Activated naive CD4-positive, alpha-beta T cell treated with anti-CD3 and anti-CD28 coated beads for 36 hours (primary cell): ENCODE data around the gene HOXD8. TPM values are rescaled to one million over a fixed set of nuclear protein-coding genes. Genes with fewer than 3 reads are reported as not detected.
A peak's percentile ranks its signal among the peaks of the same experiment; 100 is the strongest.

ENCODE experiments used
- CTCF ChIA-PET: fragments of 350-600 bp; sonication (Branson Sonifier 250); formaldehyde crosslinking; loops from one replicate; lab custom pipeline; 2021; ENCODE audit warnings: antibody characterized with exemption; lab: Charles Lee
- DNase-seq: peaks from one replicate; pipeline ENCODE4 v3.0.0-alpha.2; 2020
- H3K27ac Mint-ChIP-seq: one replicate; pipeline ENCODE4 v1.8.0; 2021; ENCODE audit warnings: mild to moderate bottlenecking, mixed read lengths
- H3K27me3 Mint-ChIP-seq: one replicate; pipeline ENCODE4 v1.8.0; 2021; ENCODE audit warnings: low read depth, mixed read lengths
- H3K36me3 Mint-ChIP-seq: one replicate; pipeline ENCODE4 v1.8.0; 2021; ENCODE audit warnings: low read depth, mixed read lengths
- H3K4me1 Mint-ChIP-seq: one replicate; pipeline ENCODE4 v1.8.0; 2021; ENCODE audit warnings: low read depth, mixed read lengths
- H3K4me3 Mint-ChIP-seq: one replicate; pipeline ENCODE4 v1.8.0; 2021; ENCODE audit warnings: mild to moderate bottlenecking, moderate library complexity, mixed read lengths
- H3K9me3 Mint-ChIP-seq: one replicate; pipeline ENCODE4 v1.8.0; 2021; ENCODE audit warnings: mixed read lengths
- intact Hi-C: fragments of 100-400 bp; cut with micrococcal nuclease; formaldehyde crosslinking; loops from one replicate; pipeline ENCODE4 v1.15.1; 2023
- total RNA-seq, 2 experiments: library from RNA; stranded (reverse); gene quantifications; one replicate each; pipeline ENCODE4 v1.2.3, GENCODE V29; 2021

The HOXD8 gene
- total RNA-seq, 2 experiments from 2014 or later: not detected

DNA sequence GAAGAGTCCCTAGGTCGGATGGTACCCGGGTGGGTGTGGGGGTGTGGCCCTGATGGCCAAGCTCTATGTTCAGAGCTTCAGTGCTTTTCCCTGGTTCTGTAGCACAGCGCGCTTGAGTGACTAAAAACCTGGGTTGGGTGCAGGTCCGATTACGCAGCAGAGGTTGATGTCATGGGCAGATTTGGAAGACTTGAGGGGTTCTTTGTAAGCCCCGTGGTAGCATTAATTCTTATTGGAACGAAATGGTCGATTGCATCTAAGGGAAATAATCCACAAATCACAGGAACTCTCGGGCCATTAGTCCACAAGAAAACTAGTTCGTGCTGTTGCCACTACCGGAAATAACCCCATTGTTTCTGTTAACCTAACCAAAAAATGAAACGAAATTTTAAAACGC lies 9.0 kb downstream of the HOXD8 start:
- CTCF ChIA-PET: interaction anchor here (0.9 to 5.3 kb wide), 8 partner anchors 9 to 416 kb away, joined by 3 to 93 read pairs (median 7); no protein-coding TSS in a partner anchor
- peaks cover 26% of the 10 kb centered on the region for H3K4me1 Mint-ChIP-seq
- DNase-seq: no peak
- H3K36me3 Mint-ChIP-seq: peaks cover 3% of the 10 kb centered on the region
- peaks cover 5% of the 10 kb centered on the region for H3K9me3 Mint-ChIP-seq
- peaks cover 86% of the 10 kb centered on the region for H3K27me3 Mint-ChIP-seq
- intact Hi-C loops: loop anchor here (1.0 kb wide), 1 partner anchor 8 kb away; no protein-coding TSS in a partner anchor
- no peak overlapping the region for H3K27ac Mint-ChIP-seq
- H3K4me3 Mint-ChIP-seq: no peak overlapping the region

GRCh38 chr2:176138923-176139660 lies 9.6 kb downstream of the HOXD8 start:
- Mint-ChIP-seq H3K27me3 (peaks cover 85% of the 10 kb centered on the region), H3K4me1 (peaks cover 26% of the 10 kb centered on the region), H3K9me3 (peaks cover 5% of the 10 kb centered on the region), H3K4me3 (no peak overlapping the region), H3K36me3 (peaks cover 3% of the 10 kb centered on the region), H3K27ac (no peak overlapping the region)
- intact Hi-C loops: loop anchor here (1.0 kb wide), 1 partner anchor 9 kb away; no protein-coding TSS in a partner anchor
- CTCF ChIA-PET: interaction anchor here (0.7 to 5.3 kb wide), 13 partner anchors 9 to 515 kb away, joined by 3 to 93 read pairs (median 5); no protein-coding TSS in a partner anchor
- DNase-seq: no peak

DNA sequence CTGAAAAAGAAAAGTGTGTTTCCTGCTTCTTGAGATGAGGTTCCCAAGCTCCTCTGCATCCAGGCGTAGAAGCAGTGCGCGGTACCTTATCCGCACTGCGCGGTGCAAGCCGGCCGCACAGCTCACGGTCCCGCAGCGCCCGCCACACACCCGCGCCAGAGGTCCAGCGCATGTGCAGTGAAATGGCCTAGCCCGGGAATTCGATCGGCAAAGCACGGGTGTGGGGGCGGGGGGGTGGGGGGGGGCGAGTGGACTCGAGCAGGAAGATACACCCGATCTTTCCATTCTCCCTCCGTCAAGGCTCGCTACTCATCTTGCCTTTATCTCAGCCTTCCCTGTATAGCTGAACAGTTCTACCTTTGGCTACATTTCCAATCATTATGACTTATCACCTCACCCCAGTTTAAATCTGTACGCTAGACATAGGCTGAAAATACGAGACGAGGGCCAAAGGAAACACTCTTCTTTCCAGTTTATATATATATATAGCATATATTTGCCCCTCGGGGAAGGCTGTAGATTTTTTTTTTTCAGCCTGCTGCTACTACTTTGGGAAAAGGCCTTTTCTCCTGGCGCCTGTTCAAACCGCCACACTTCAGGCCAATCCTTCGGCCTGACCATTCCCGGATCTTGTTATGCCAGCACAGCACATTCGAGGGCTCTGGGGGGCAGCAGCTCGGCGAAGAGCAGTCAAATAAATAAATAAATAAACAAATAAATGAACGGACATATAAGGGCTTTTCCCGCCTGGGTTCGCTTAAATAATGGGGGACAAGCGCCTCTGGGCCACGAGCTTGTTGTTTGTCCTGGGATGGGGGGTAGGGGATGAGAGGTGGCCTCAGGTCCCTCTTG lies 10.4 kb downstream of the HOXD8 start:
- Mint-ChIP-seq H3K4me1 (peaks cover 26% of the 10 kb centered on the region), H3K36me3 (peaks cover 3% of the 10 kb centered on the region), H3K4me3 (no peak overlapping the region), H3K9me3 (peaks cover 5% of the 10 kb centered on the region), H3K27me3 (peaks cover 83% of the 10 kb centered on the region), H3K27ac (no peak overlapping the region)
- intact Hi-C loops: loop anchor here (1.0 kb wide), 5 partner anchors 193 to 512 kb away; no protein-coding TSS in a partner anchor
- DNase-seq: no peak
- CTCF ChIA-PET: interaction anchor here (0.6 to 5.3 kb wide), 29 partner anchors 8 to 1008 kb away, joined by 3 to 93 read pairs (median 5); partner anchors contain the start of gene HOXD4

DNA sequence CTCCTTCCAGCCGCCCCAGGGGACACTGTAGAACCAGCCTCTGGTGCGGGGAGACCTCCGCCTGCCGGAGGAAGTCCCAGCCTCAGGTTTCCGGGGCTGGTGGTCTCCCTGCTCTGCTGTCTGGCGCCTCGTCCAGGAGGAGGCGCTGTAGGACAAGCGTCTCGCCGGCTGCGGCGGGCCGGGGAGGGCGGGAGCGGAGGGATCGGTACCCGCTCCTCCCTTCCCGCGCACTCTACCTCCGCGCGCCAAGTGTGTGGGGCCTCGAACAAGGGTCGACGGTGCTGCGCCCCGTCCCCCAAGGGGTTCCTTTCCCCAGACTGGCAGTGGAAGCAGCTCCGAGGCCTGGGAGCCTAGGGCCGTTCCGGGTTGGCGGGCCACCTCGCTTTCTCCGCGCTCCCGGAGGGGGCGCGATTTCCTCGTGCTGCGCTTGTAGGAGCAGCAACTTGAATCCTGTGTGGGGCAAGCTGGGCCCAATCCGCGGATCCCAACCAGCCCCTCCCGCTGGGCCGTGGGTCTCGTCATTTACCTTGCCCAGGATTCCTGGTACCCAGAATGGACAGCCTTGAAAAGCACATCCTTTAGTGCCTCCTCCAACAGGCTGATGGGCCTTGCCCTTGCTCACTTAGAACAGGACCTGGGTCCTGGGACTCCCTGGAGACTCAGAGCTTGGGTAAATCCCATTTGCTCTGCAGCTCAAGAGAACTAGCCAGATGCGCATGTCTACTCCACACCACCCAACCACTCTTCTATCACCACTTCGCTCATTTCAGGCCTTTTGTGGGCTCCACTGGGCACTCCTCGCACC lies 11.2 kb downstream of the HOXD8 start:
- peaks cover 21% of the 10 kb centered on the region for H3K4me1 Mint-ChIP-seq
- intact Hi-C loops: loop anchor here (1.0 kb wide), 5 partner anchors 193 to 512 kb away; no protein-coding TSS in a partner anchor
- CTCF ChIA-PET: interaction anchor here (0.5 to 5.3 kb wide), 35 partner anchors 10 to 1489 kb away, joined by 3 to 93 read pairs (median 5); partner anchors contain the start of gene HOXD4
- H3K9me3 Mint-ChIP-seq: peaks cover 5% of the 10 kb centered on the region
- peaks cover 83% of the 10 kb centered on the region for H3K27me3 Mint-ChIP-seq
- DNase-seq: peak; percentile 74
- no peak overlapping the region for H3K27ac Mint-ChIP-seq
- peaks cover 3% of the 10 kb centered on the region for H3K36me3 Mint-ChIP-seq
- H3K4me3 Mint-ChIP-seq: peak overlapping the region; percentile 42

GRCh38 chr2:176142281-176142680 lies 12.8 kb downstream of the HOXD8 start:
- peaks cover 85% of the 10 kb centered on the region for H3K27me3 Mint-ChIP-seq
- intact Hi-C loops: no loop called here
- peaks cover 3% of the 10 kb centered on the region for H3K36me3 Mint-ChIP-seq
- H3K4me1 Mint-ChIP-seq: peaks cover 16% of the 10 kb centered on the region
- H3K27ac Mint-ChIP-seq: no peak overlapping the region
- H3K9me3 Mint-ChIP-seq: peaks cover 5% of the 10 kb centered on the region
- CTCF ChIA-PET: interaction anchor here (1.1 to 5.3 kb wide), 2 partner anchors 312 to 495 kb away, joined by 5 to 93 read pairs; no protein-coding TSS in a partner anchor
- DNase-seq: no peak
- no peak overlapping the region for H3K4me3 Mint-ChIP-seq

GRCh38 chr2:176145085-176145969 lies 15.8 kb downstream of the HOXD8 start:
- DNase-seq: no peak
- CTCF ChIA-PET: interaction anchor here (1.1 kb wide), 2 partner anchors 10 to 14 kb away, joined by 4 to 5 read pairs; no protein-coding TSS in a partner anchor
- Mint-ChIP-seq H3K27ac (no peak overlapping the region), H3K9me3 (no peaks in the 10 kb centered on the region), H3K27me3 (peaks cover 87% of the 10 kb centered on the region), H3K4me3 (no peak overlapping the region), H3K36me3 (no peaks in the 10 kb centered on the region), H3K4me1 (peaks cover 14% of the 10 kb centered on the region)
- intact Hi-C loops: no loop called here

- Mint-ChIP-seq H3K36me3 (no peaks in the 10 kb centered on the region), H3K4me1 (peaks cover 11% of the 10 kb centered on the region), H3K27ac (no peak overlapping the region), H3K9me3 (no peaks in the 10 kb centered on the region), H3K4me3 (no peak overlapping the region), H3K27me3 (peaks cover 90% of the 10 kb centered on the region)
- no peak for DNase-seq
- intact Hi-C loops: no loop called here
- CTCF ChIA-PET: no interaction called here
Observed at GRCh38 chr2:176146101-176146500, 16.6 kb downstream of the HOXD8 start.

- H3K27ac Mint-ChIP-seq: no peak overlapping the region
- H3K27me3 Mint-ChIP-seq: peaks cover 90% of the 10 kb centered on the region
- no peak for DNase-seq
- peaks cover 12% of the 10 kb centered on the region for H3K4me1 Mint-ChIP-seq
- intact Hi-C loops: no loop called here
- no peaks in the 10 kb centered on the region for H3K36me3 Mint-ChIP-seq
- CTCF ChIA-PET: no interaction called here
- no peak overlapping the region for H3K4me3 Mint-ChIP-seq
- no peaks in the 10 kb centered on the region for H3K9me3 Mint-ChIP-seq
Observed at GRCh38 chr2:176146645-176147044, 17.1 kb downstream of the HOXD8 start.

- H3K9me3 Mint-ChIP-seq: no peaks in the 10 kb centered on the region
- no peak overlapping the region for H3K4me3 Mint-ChIP-seq
- peaks cover 85% of the 10 kb centered on the region for H3K27me3 Mint-ChIP-seq
- CTCF ChIA-PET: interaction anchor here (1.2 kb wide), 1 partner anchor 8 kb away, joined by 3 read pairs; no protein-coding TSS in a partner anchor
- no peak for DNase-seq
- H3K4me1 Mint-ChIP-seq: peaks cover 12% of the 10 kb centered on the region
- no peak overlapping the region for H3K27ac Mint-ChIP-seq
- no peaks in the 10 kb centered on the region for H3K36me3 Mint-ChIP-seq
- intact Hi-C loops: no loop called here
Observed at GRCh38 chr2:176147210-176147799, 17.8 kb downstream of the HOXD8 start.

DNA sequence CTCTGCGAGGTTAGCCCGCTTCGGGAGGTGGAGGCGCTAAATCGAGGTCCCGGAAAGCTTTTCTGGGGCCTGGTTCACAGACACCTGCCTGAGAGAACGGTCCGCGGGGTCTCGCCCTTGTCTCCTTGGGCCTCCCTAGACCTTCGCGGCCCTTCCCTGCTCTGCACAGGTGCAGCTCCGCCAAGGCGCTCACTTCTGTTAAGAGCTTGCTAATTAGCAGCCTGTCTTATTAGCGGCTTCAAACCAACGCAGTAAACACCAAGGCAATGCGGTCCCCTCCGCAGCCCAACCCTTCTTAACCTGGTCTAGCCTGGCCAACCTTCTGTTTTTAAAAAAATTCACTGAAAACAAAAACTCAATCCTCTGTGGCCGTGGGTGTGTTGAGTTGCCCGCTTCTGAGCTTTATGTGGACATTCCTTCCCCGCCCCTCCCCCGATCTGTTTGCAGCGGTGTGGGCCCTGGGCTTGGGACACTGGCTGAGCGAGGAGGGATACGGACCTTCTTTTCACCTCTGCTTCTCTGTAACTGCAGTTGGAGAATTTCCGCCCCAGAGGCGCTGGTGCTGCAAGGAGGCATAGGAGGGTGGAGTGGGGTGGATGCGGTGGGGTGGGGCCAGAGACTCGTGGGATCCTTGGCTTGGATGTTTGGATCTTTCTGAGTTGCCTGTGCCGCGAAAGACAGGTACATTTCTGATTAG lies 18.4 kb downstream of the HOXD8 start:
- Mint-ChIP-seq H3K4me1 (peaks cover 17% of the 10 kb centered on the region), H3K9me3 (no peaks in the 10 kb centered on the region), H3K4me3 (no peak overlapping the region), H3K36me3 (no peaks in the 10 kb centered on the region), H3K27ac (no peak overlapping the region), H3K27me3 (peaks cover 86% of the 10 kb centered on the region)
- intact Hi-C loops: no loop called here
- CTCF ChIA-PET: interaction anchor here (1.2 kb wide), 1 partner anchor 9 kb away, joined by 3 read pairs; no protein-coding TSS in a partner anchor
- DNase-seq: no peak
